HK-2 (cell line): ENCODE measurements around the gene JAK1.
"Not testable (repeated sequence)": the region's sequence is repeated elsewhere in the genome, so short reads cannot be mapped to it uniquely, and the experiment has no call there.

Experiments
- DNase-seq: peaks from one replicate; pipeline ENCODE4 v3.0.0-alpha.2; 2018; ENCODE audit not compliant: unreplicated experiment

Gene JAK1

GRCh38 chr1:64839732-64840405, 126.5 kb downstream of the JAK1 start:
- no peak for DNase-seq

- no peak for DNase-seq
These were observed 127.1 kb downstream of the JAK1 start for GRCh38 chr1:64839261-64839660.

GRCh38 chr1:64838486-64838885, 127.9 kb downstream of the JAK1 start:
- no peak for DNase-seq

- no peak for DNase-seq
These were observed 129.5 kb downstream of the JAK1 start for GRCh38 chr1:64836802-64837201.

GRCh38 chr1:64834734-64835133, 131.6 kb downstream of the JAK1 start:
- DNase-seq, result no peak

GRCh38 chr1:64830030-64830651, 136.2 kb downstream of the JAK1 start:
- no peak for DNase-seq

GRCh38 chr1:64829411-64830029, 136.8 kb downstream of the JAK1 start:
- DNase-seq, result no peak

- no peak for DNase-seq
These were observed 137.5 kb downstream of the JAK1 start for GRCh38 chr1:64828829-64829228.

GRCh38 chr1:64826991-64827390, 139.4 kb downstream of the JAK1 start:
- no peak for DNase-seq

GRCh38 chr1:64823691-64824476, 142.5 kb downstream of the JAK1 start:
- peak; percentile 47 for DNase-seq

GRCh38 chr1:64822621-64823020, 143.7 kb downstream of the JAK1 start:
- DNase-seq, result no peak

- DNase-seq, result not testable (repeated sequence)
These were observed 145.8 kb downstream of the JAK1 start for GRCh38 chr1:64820572-64820971.

GRCh38 chr1:64817364-64817763, 149.0 kb downstream of the JAK1 start:
- DNase-seq, result not testable (repeated sequence)

GRCh38 chr1:64814427-64814826, 151.9 kb downstream of the JAK1 start:
- no peak for DNase-seq

- DNase-seq, result no peak
These were observed 155.2 kb downstream of the JAK1 start for GRCh38 chr1:64811131-64811530.

- no peak for DNase-seq
These were observed 156.3 kb downstream of the JAK1 start for GRCh38 chr1:64810001-64810400.

- no peak for DNase-seq
These were observed 157.0 kb downstream of the JAK1 start for GRCh38 chr1:64809309-64809708.

GRCh38 chr1:64801851-64802523, 164.4 kb downstream of the JAK1 start:
- DNase-seq, result no peak

- no peak for DNase-seq
These were observed 167.5 kb downstream of the JAK1 start for GRCh38 chr1:64798872-64799271.

GRCh38 chr1:64790832-64791487, 175.4 kb downstream of the JAK1 start:
- no peak for DNase-seq
